Iris pigment epithelial cell (primary cell): ENCODE measurements around the gene EIF1AX.
"Not testable (repeated sequence)": the region's sequence is repeated elsewhere in the genome, so short reads cannot be mapped to it uniquely, and the experiment has no call there.

ENCODE experiments used
- DNase-seq: peaks from one replicate; pipeline ENCODE4 v3.0.0-alpha.2; 2011; ENCODE audit warnings: low read depth

Gene EIF1AX

GRCh38 chrX:20141281-20142220, at the start of gene EIF1AX:
Gene EIF1AX, minus strand, starts transcription at chrX:20141838. Its CDS starts 198 bp downstream, at chrX:20141640.
- DNase-seq: peak; percentile 100

GRCh38 chrX:20189171-20189570, 47.5 kb upstream of the EIF1AX start:
- DNase-seq: no peak

- no peak for DNase-seq
Observed at GRCh38 chrX:20181598-20182329, 40.1 kb upstream of the EIF1AX start.

- DNase-seq: no peak
Observed at GRCh38 chrX:20177093-20177492, 35.5 kb upstream of the EIF1AX start.

- DNase-seq: no peak
Observed at GRCh38 chrX:20173856-20174255, 32.2 kb upstream of the EIF1AX start.

- DNase-seq: no peak
Observed at GRCh38 chrX:20173313-20173712, 31.7 kb upstream of the EIF1AX start.

GRCh38 chrX:20171887-20172286, 30.2 kb upstream of the EIF1AX start:
- DNase-seq: no peak

GRCh38 chrX:20162516-20162915, 20.9 kb upstream of the EIF1AX start:
- DNase-seq: not testable (repeated sequence)

- no peak for DNase-seq
Observed at GRCh38 chrX:20159797-20160385, 18.3 kb upstream of the EIF1AX start.

GRCh38 chrX:20151689-20152088, 10.1 kb upstream of the EIF1AX start:
- DNase-seq: no peak

- DNase-seq: no peak
Observed at GRCh38 chrX:20149326-20149725, 7.7 kb upstream of the EIF1AX start.

GRCh38 chrX:20147561-20147960, 5.9 kb upstream of the EIF1AX start:
- DNase-seq: no peak

- peak; percentile 76 for DNase-seq
Observed at GRCh38 chrX:20144491-20144890, 2.9 kb upstream of the EIF1AX start.

GRCh38 chrX:20143561-20143960, 1.9 kb upstream of the EIF1AX start:
- DNase-seq: no peak

- no peak for DNase-seq
Observed at GRCh38 chrX:20143111-20143510, 1.5 kb upstream of the EIF1AX start.

GRCh38 chrX:20140420-20140819, 1.2 kb downstream of the EIF1AX start:
- no peak for DNase-seq

- peak; percentile 31 for DNase-seq
Observed at GRCh38 chrX:20139966-20140365, 1.7 kb downstream of the EIF1AX start.

GRCh38 chrX:20135944-20136343, 5.7 kb downstream of the EIF1AX start:
- no peak for DNase-seq

GRCh38 chrX:20132666-20133065, 9.0 kb downstream of the EIF1AX start:
- DNase-seq: no peak

GRCh38 chrX:20130357-20130756, 11.3 kb downstream of the EIF1AX start:
- no peak for DNase-seq

- DNase-seq: no peak
Observed at GRCh38 chrX:20129547-20129946, 12.1 kb downstream of the EIF1AX start.

GRCh38 chrX:20128670-20129069, 13.0 kb downstream of the EIF1AX start:
- DNase-seq: no peak

- DNase-seq: not testable (repeated sequence)
Observed at GRCh38 chrX:20127440-20127839, 14.2 kb downstream of the EIF1AX start.
